OCI-LY1 (cell line): ENCODE measurements around the gene EPHB2.

Source experiments
- H2AFZ ChIP-seq: fragments of 200-600 bp; sonication (generic), shearing (Covaris generic); 2 replicates; pipeline ENCODE4 v1.6.0; 2014; ENCODE audit warnings: antibody characterized with exemption, mild to moderate bottlenecking, low read length
- H3F3A ChIP-seq: fragments of 200-600 bp; sonication (generic), shearing (Covaris generic); 2 replicates; pipeline ENCODE4 v1.6.0; 2014; ENCODE audit warnings: mild to moderate bottlenecking, antibody characterized with exemption, low read length, moderate library complexity; ENCODE audit not compliant: insufficient read depth
- H3K27ac ChIP-seq: fragments of 200-600 bp; sonication (generic); 2 replicates; pipeline ENCODE4 v1.5.1; 2014; ENCODE audit warnings: low read length, mixed run types, mild to moderate bottlenecking, low read depth; ENCODE audit not compliant: poor library complexity, severe bottlenecking
- H3K27me3 ChIP-seq: fragments of 200-600 bp; sonication (generic); 2 replicates; pipeline ENCODE4 v1.6.0; 2014; ENCODE audit warnings: antibody characterized with exemption, mild to moderate bottlenecking, low read length, moderate library complexity; ENCODE audit not compliant: insufficient read depth
- H3K36me3 ChIP-seq: fragments of 200-600 bp; sonication (generic); 2 replicates; pipeline ENCODE4 v1.6.1; 2014; ENCODE audit warnings: mild to moderate bottlenecking, antibody characterized with exemption, low read length, moderate library complexity, mixed read lengths; ENCODE audit not compliant: insufficient read depth
- H3K4me1 ChIP-seq: fragments of 200-600 bp; sonication (generic); 2 replicates; pipeline ENCODE4 v1.5.1; 2014; ENCODE audit warnings: mild to moderate bottlenecking, low read length, moderate library complexity; ENCODE audit not compliant: insufficient read depth, severe bottlenecking
- H3K4me2 ChIP-seq: fragments of 200-600 bp; sonication (generic), shearing (Covaris generic); 2 replicates; pipeline ENCODE4 v1.6.1; 2014; ENCODE audit warnings: low read length
- H3K4me3 ChIP-seq: fragments of 200-600 bp; sonication (generic); 2 replicates; pipeline ENCODE4 v1.5.1; 2014; ENCODE audit warnings: low read length, low read depth, mild to moderate bottlenecking, mixed read lengths; ENCODE audit not compliant: poor library complexity, severe bottlenecking
- H3K79me2 ChIP-seq: fragments of 200-600 bp; shearing (Covaris generic); 2 replicates; pipeline ENCODE4 v1.6.1; 2016; ENCODE audit warnings: mixed run types, low read length, mixed read lengths; ENCODE audit not compliant: insufficient read depth
- H3K9ac ChIP-seq: fragments of 200-600 bp; sonication (generic), shearing (Covaris generic); 2 replicates; pipeline ENCODE4 v1.6.1; 2014; ENCODE audit warnings: mild to moderate bottlenecking, low read length, mixed read lengths
- H3K9me2 ChIP-seq: fragments of 200-600 bp; sonication (generic), shearing (Covaris generic); 2 replicates; pipeline ENCODE4 v1.6.1; 2014; ENCODE audit warnings: low read depth, mild to moderate bottlenecking, low read length, mixed read lengths
- H3K9me3 ChIP-seq: fragments of 200-600 bp; shearing (Covaris generic); 2 replicates; pipeline ENCODE4 v1.6.1; 2014; ENCODE audit warnings: low read length, mixed read lengths
- H4K20me1 ChIP-seq: fragments of 200-600 bp; sonication (generic), shearing (Covaris generic); 2 replicates; pipeline ENCODE4 v1.6.0; 2016; ENCODE audit warnings: mild to moderate bottlenecking, low read length; ENCODE audit not compliant: insufficient read depth
- EZH2 ChIP-seq: fragments of 200-600 bp; sonication (generic), shearing (Covaris generic); IDR thresholded peaks from 2 replicates; pipeline ENCODE4 v1.8.0; 2017; ENCODE audit warnings: borderline replicate concordance, mixed run types, mild to moderate bottlenecking, antibody characterized with exemption, low read length, moderate library complexity, mixed read lengths
- TF ChIP-seq, protein P1 (sequence below): fragments of 200-600 bp; sonication (generic), shearing (Covaris generic); IDR thresholded peaks from 2 replicates; pipeline ENCODE4 v1.5.1; 2017; ENCODE audit warnings: mild to moderate bottlenecking, antibody characterized with exemption, low read length, moderate library complexity, mixed read lengths

EPHB2 gene

DNA sequence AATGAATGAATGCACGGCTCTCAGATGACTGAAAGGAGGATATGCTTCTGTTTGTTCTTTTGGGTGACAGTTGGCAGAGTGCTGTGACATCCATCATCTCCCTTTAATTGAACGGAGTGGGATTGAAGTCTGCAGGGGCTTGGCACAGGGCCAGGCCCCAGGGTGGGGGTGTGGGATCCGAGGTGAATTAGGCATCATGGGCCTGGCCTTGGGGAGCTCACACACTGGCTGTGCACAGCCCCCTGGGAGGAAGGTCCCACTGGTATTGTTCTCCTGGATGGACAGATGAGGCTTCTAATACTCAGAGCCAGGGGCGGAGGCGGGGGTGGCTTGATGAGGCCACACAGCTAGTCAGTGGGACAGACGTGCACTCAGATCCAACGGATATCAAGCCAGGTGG lies 19.3 kb downstream of the EPHB2 start:
- Histone ChIP-seq H3K9me2 (no peaks in the 10 kb centered on the region), H3K4me1 (no peaks in the 10 kb centered on the region), H3K9me3 (no peaks in the 10 kb centered on the region), H3K4me3 (no peak overlapping the region), H3K79me2 (no peaks in the 10 kb centered on the region), H3K36me3 (no peaks in the 10 kb centered on the region), H4K20me1 (no peaks in the 10 kb centered on the region), H3K27me3 (no peaks in the 10 kb centered on the region), H2AFZ (no peak overlapping the region), H3K27ac (no peak overlapping the region), H3K9ac (no peak overlapping the region), H3F3A (no peaks in the 10 kb centered on the region), H3K4me2 (no peak overlapping the region)
- TF ChIP-seq EZH2: no peak
- TF ChIP-seq, protein P1, sequence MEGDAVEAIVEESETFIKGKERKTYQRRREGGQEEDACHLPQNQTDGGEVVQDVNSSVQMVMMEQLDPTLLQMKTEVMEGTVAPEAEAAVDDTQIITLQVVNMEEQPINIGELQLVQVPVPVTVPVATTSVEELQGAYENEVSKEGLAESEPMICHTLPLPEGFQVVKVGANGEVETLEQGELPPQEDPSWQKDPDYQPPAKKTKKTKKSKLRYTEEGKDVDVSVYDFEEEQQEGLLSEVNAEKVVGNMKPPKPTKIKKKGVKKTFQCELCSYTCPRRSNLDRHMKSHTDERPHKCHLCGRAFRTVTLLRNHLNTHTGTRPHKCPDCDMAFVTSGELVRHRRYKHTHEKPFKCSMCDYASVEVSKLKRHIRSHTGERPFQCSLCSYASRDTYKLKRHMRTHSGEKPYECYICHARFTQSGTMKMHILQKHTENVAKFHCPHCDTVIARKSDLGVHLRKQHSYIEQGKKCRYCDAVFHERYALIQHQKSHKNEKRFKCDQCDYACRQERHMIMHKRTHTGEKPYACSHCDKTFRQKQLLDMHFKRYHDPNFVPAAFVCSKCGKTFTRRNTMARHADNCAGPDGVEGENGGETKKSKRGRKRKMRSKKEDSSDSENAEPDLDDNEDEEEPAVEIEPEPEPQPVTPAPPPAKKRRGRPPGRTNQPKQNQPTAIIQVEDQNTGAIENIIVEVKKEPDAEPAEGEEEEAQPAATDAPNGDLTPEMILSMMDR: no peak

GRCh38 chr1:22731924-22732720 lies 21.5 kb downstream of the EPHB2 start:
- no peak overlapping the region for H3K9ac ChIP-seq
- no peaks in the 10 kb centered on the region for H4K20me1 ChIP-seq
- TF ChIP-seq EZH2: no peak
- TF ChIP-seq, protein P1: peak; percentile 39; the same call in 1 of the 2 replicates
- H3K79me2 ChIP-seq: no peaks in the 10 kb centered on the region
- no peak overlapping the region for H3K27ac ChIP-seq
- H3K9me3 ChIP-seq: no peaks in the 10 kb centered on the region
- H3K27me3 ChIP-seq: no peaks in the 10 kb centered on the region
- H3K4me1 ChIP-seq: no peaks in the 10 kb centered on the region
- H3K36me3 ChIP-seq: no peaks in the 10 kb centered on the region
- H3K4me3 ChIP-seq: no peak overlapping the region
- H3K4me2 ChIP-seq: no peak overlapping the region
- H2AFZ ChIP-seq: no peak overlapping the region
- H3F3A ChIP-seq: no peaks in the 10 kb centered on the region
- H3K9me2 ChIP-seq: no peaks in the 10 kb centered on the region

GRCh38 chr1:22733643-22734042 lies 23.0 kb downstream of the EPHB2 start:
- no peaks in the 10 kb centered on the region for H3F3A ChIP-seq
- H2AFZ ChIP-seq: no peak overlapping the region
- no peak overlapping the region for H3K27ac ChIP-seq
- H3K79me2 ChIP-seq: no peaks in the 10 kb centered on the region
- no peaks in the 10 kb centered on the region for H3K27me3 ChIP-seq
- H4K20me1 ChIP-seq: no peaks in the 10 kb centered on the region
- no peak overlapping the region for H3K9ac ChIP-seq
- H3K36me3 ChIP-seq: no peaks in the 10 kb centered on the region
- no peaks in the 10 kb centered on the region for H3K9me2 ChIP-seq
- H3K4me1 ChIP-seq: no peaks in the 10 kb centered on the region
- H3K9me3 ChIP-seq: no peaks in the 10 kb centered on the region
- H3K4me2 ChIP-seq: no peak overlapping the region
- TF ChIP-seq, protein P1: no peak
- TF ChIP-seq EZH2: no peak
- H3K4me3 ChIP-seq: no peak overlapping the region
